Neuronal stem cell (in vitro differentiated cells): ENCODE results near the gene TPM2.

Experiments
- DNase-seq: peaks from one replicate; pipeline ENCODE4 v3.0.0-alpha.2; 2013; ENCODE audit warnings: low spot score
- H2AFZ ChIP-seq: one replicate; pipeline ENCODE4 v1.6.1; 2013; ENCODE audit warnings: mild to moderate bottlenecking, low read length, inconsistent platforms
- H2AK5ac ChIP-seq: 2 replicates; pipeline ENCODE4 v1.6.1; 2013; ENCODE audit warnings: low read depth, mild to moderate bottlenecking, inconsistent platforms, low read length, moderate library complexity, mixed read lengths
- H2BK120ac ChIP-seq: 2 replicates; pipeline ENCODE4 v1.6.1; 2013; ENCODE audit warnings: low read depth, mild to moderate bottlenecking, inconsistent platforms, low read length, moderate library complexity, mixed read lengths
- H2BK12ac ChIP-seq: one replicate; pipeline ENCODE4 v1.6.1; 2013; ENCODE audit warnings: low read length, inconsistent platforms
- H2BK15ac ChIP-seq: 2 replicates; pipeline ENCODE4 v1.6.1; 2013; ENCODE audit warnings: mild to moderate bottlenecking, low read length, inconsistent platforms, mixed read lengths
- H2BK5ac ChIP-seq: one replicate; pipeline ENCODE4 v1.6.1; 2013; ENCODE audit warnings: inconsistent platforms, mild to moderate bottlenecking, low read length, moderate library complexity
- H3K14ac ChIP-seq: one replicate; pipeline ENCODE4 v1.6.1; 2013; ENCODE audit warnings: low read length, inconsistent platforms
- H3K18ac ChIP-seq: 2 replicates; pipeline ENCODE4 v1.6.1; 2013; ENCODE audit warnings: low read length, inconsistent platforms
- H3K23ac ChIP-seq: 2 replicates; pipeline ENCODE4 v1.6.1; 2013; ENCODE audit warnings: low read depth, mild to moderate bottlenecking, mixed read lengths, low read length, inconsistent platforms; ENCODE audit not compliant: poor library complexity
- H3K27ac ChIP-seq: replicated peaks from 3 replicates; pipeline ENCODE4 v1.5.1; 2013; ENCODE audit warnings: low read length, inconsistent platforms
- H3K27me3 ChIP-seq, 3 experiments: 2 replicates each; pipeline ENCODE4 v1.6.1; 2013; ENCODE audit warnings: low read length in 3 of 3, mild to moderate bottlenecking in 2 of 3, inconsistent platforms in 1 of 3, low read depth in 1 of 3, mixed read lengths in 1 of 3, moderate library complexity in 1 of 3; ENCODE audit not compliant: control insufficient read depth in 3 of 3, insufficient read depth in 3 of 3
- H3K36me3 ChIP-seq, 2 donors: replicated peaks in 1 of 2; 2 replicates each; pipeline ENCODE4 v1.6.1; 2013; ENCODE audit warnings: low read length in 2 of 2; ENCODE audit not compliant: control insufficient read depth in 2 of 2, insufficient read depth in 2 of 2
- H3K4ac ChIP-seq: 2 replicates; pipeline ENCODE4 v1.6.1; 2013; ENCODE audit warnings: inconsistent platforms, mild to moderate bottlenecking, low read length, moderate library complexity
- H3K4me1 ChIP-seq, 2 donors: 1 replicate in 1 of 2; 2 replicates in 1 of 2; pipeline ENCODE4 v1.6.1; 2013; ENCODE audit warnings: low read length in 2 of 2, low read depth in 1 of 2; ENCODE audit not compliant: control insufficient read depth in 2 of 2, insufficient read depth in 1 of 2
- H3K4me2 ChIP-seq: one replicate; pipeline ENCODE4 v1.6.1; 2013; ENCODE audit warnings: mild to moderate bottlenecking, low read length, inconsistent platforms; ENCODE audit not compliant: insufficient read depth, poor library complexity, severe bottlenecking
- H3K4me3 ChIP-seq, 2 donors: 2 replicates each; pipeline ENCODE4 v1.5.1; 2013; ENCODE audit warnings: low read length in 2 of 2, mild to moderate bottlenecking in 2 of 2, inconsistent platforms in 1 of 2, moderate library complexity in 1 of 2
- H3K79me1 ChIP-seq: one replicate; pipeline ENCODE4 v1.6.1; 2013; ENCODE audit warnings: low read depth, mild to moderate bottlenecking, inconsistent platforms, low read length, moderate library complexity
- H3K9ac ChIP-seq: one replicate; pipeline ENCODE4 v1.6.1; 2013; ENCODE audit warnings: mild to moderate bottlenecking, low read depth, low read length, inconsistent platforms; ENCODE audit not compliant: poor library complexity
- H3K9me3 ChIP-seq, 2 donors: replicated peaks in 1 of 2; 2 replicates each; pipeline versions ENCODE3 to v1.6.1; 2013; ENCODE audit warnings: low read length in 2 of 2, mild to moderate bottlenecking in 2 of 2, inconsistent platforms in 1 of 2, low read depth in 1 of 2, mixed read lengths in 1 of 2, moderate library complexity in 1 of 2; ENCODE audit not compliant: control insufficient read depth in 2 of 2, insufficient read depth in 1 of 2
- H4K8ac ChIP-seq: one replicate; pipeline ENCODE4 v1.6.1; 2013; ENCODE audit warnings: low read depth, mild to moderate bottlenecking, inconsistent platforms, low read length, moderate library complexity
- H4K91ac ChIP-seq: one replicate; pipeline ENCODE4 v1.6.1; 2013; ENCODE audit warnings: low read length, low read depth, mild to moderate bottlenecking, inconsistent platforms; ENCODE audit not compliant: poor library complexity
- WGBS, 2 donors: extraction: QIAGEN DNeasy Blood & Tissue Kit; methylation state at CpG; one replicate each; pipeline ENCODE4 v1.1.7; 2013; ENCODE audit warnings: missing lambda C conversion rate in 2 of 2, mixed read lengths in 1 of 2; ENCODE audit not compliant: insufficient read length in 2 of 2, insufficient replicate concordance in 1 of 2; ENCODE audit errors: extremely low coverage in 2 of 2; 5-methylcytosine and 5-hydroxymethylcytosine counted together

TPM2 gene

DNA sequence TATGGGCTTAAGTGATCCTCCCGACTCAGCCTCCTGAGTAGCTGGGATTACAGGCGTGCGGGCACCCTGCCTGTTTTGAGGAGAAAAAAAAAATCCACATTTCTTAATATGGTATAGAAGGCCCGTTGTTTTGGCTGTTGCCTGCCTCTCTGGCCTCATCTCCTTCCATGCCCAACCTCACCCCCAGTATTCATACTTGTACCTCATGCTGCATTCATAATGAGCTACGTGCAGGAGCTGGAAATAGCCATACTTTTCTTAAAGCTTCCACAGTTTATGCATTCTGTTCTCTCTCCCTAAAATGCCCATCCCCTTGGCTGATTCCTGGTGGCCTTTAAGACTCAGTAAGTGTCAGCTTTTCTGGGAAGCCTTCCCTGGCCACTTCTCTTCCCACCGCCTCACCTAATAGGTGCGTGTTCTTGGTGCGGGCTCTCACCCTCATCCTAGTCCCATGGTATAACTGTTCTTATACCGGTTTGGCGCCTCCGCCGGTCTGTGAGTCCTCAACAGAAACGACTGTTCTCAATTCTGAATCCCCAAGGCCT is 2.1 kb upstream of the TPM2 start:
- DNase-seq: no peak
- Histone ChIP-seq H3K14ac (no peak overlapping the region), H2BK15ac (no peak overlapping the region), H2AK5ac (no peak overlapping the region), H3K79me1 (peaks cover 6% of the 10 kb centered on the region), H4K8ac (no peak overlapping the region), H4K91ac (no peak overlapping the region), H3K4me3 (no peak overlapping the region), H3K4me1 (peaks cover 12 to 19% of the 10 kb centered on the region in 2 donors), H2AFZ (peak overlapping the region; percentile 30), H3K36me3 (peaks cover 3 to 13% of the 10 kb centered on the region in 2 donors), H3K18ac (no peak overlapping the region), H3K9me3 (no peaks in the 10 kb centered on the region), H2BK12ac (no peak overlapping the region), H2BK120ac (no peak overlapping the region), H3K4ac (no peak overlapping the region), H2BK5ac (no peak overlapping the region), H3K23ac (no peak overlapping the region), H3K9ac (no peak overlapping the region), H3K27ac (peak overlapping the region; percentile 16), H3K27me3 (no peaks in the 10 kb centered on the region), H3K4me2 (no peak overlapping the region)
- WGBS, 2 donors: no CpG with 5 or more reads among the region's 13 CpGs

- Histone ChIP-seq H4K91ac (no peak overlapping the region), H2BK12ac (no peak overlapping the region), H3K4me3 (peak overlapping the region; percentile 51 to 86), H3K9me3 (no peaks in the 10 kb centered on the region), H2BK15ac (peak overlapping the region; percentile 62), H3K9ac (peak overlapping the region; percentile 95), H2AFZ (peak overlapping the region; percentile 99), H3K27me3 (no peaks in the 10 kb centered on the region), H3K14ac (no peak overlapping the region), H3K23ac (peak overlapping the region; percentile 81), H3K18ac (peak overlapping the region; percentile 99), H3K4me1 (peaks cover 12 to 19% of the 10 kb centered on the region in 2 donors), H2BK120ac (no peak overlapping the region), H2AK5ac (peak overlapping the region; percentile 14), H3K4ac (no peak overlapping the region), H3K36me3 (peaks cover 3 to 8% of the 10 kb centered on the region in 2 donors), H3K4me2 (peak overlapping the region; percentile 88), H3K79me1 (peaks cover 6% of the 10 kb centered on the region), H3K27ac (peak overlapping the region; percentile 57), H2BK5ac (no peak overlapping the region), H4K8ac (peak overlapping the region; percentile 74)
- WGBS, 2 donors: no CpG with 5 or more reads among the region's 10 CpGs
- DNase-seq: no peak
Observed at GRCh38 chr9:35691334-35691650, 1.6 kb upstream of the TPM2 start.

- DNase-seq: peak; percentile 30
- H3K9ac ChIP-seq: peak overlapping the region; percentile 95
- H3K4me2 ChIP-seq: peak overlapping the region; percentile 88
- H2BK12ac ChIP-seq: no peak overlapping the region
- peaks cover 6% of the 10 kb centered on the region for H3K79me1 ChIP-seq
- H3K27me3 ChIP-seq: no peaks in the 10 kb centered on the region
- no peak overlapping the region for H3K4ac ChIP-seq
- no peaks in the 10 kb centered on the region for H3K9me3 ChIP-seq
- peak overlapping the region; percentile 99 for H2AFZ ChIP-seq
- WGBS, 2 donors: no CpG with 5 or more reads among the region's 61 CpGs
- H2BK5ac ChIP-seq: peak overlapping the region; percentile 48
- H3K36me3 ChIP-seq: peaks cover 3% of the 10 kb centered on the region in 2 donors
- H3K23ac ChIP-seq: peak overlapping the region; percentile 81
- peak overlapping the region; percentile 59 for H3K27ac ChIP-seq
- H4K8ac ChIP-seq: peak overlapping the region; percentile 74
- H3K18ac ChIP-seq: peak overlapping the region; percentile 99
- peaks cover 12 to 21% of the 10 kb centered on the region in 2 donors for H3K4me1 ChIP-seq
- H2AK5ac ChIP-seq: peak overlapping the region; percentile 56
- H3K4me3 ChIP-seq: peak overlapping the region; percentile 51 to 86
- H2BK15ac ChIP-seq: peak overlapping the region; percentile 62
- peak overlapping the region; percentile 43 for H4K91ac ChIP-seq
- peak overlapping the region; percentile 96 for H2BK120ac ChIP-seq
- H3K14ac ChIP-seq: peak overlapping the region; percentile 47
Observed at GRCh38 chr9:35690614-35691333, 1.0 kb upstream of the TPM2 start.

DNA sequence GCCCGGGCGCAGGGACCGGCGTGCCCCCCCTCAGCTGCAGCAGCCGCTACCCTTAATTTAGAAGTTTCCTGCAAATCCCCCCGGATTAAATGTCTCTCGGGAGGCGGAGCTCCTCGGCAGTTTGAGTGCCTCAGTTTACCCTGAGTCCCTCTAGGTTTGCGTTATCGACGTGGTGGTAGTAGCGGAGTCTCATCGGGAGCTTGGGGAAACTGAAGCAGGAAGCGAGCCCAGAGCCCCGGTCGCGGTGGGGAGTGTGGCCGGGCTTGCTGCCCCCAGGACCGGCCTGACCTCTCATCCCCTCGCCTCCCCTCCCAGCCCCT is 529 bp upstream of the TPM2 start:
- Histone ChIP-seq H3K27ac (peak overlapping the region; percentile 59), H3K9ac (peak overlapping the region; percentile 72), H4K91ac (no peak overlapping the region), H3K27me3 (no peaks in the 10 kb centered on the region), H3K18ac (peak overlapping the region; percentile 99), H3K36me3 (peaks cover 2 to 5% of the 10 kb centered on the region in 2 donors), H2AK5ac (peak overlapping the region; percentile 76), H2BK15ac (no peak overlapping the region), H4K8ac (no peak overlapping the region), H2AFZ (peak overlapping the region; percentile 99), H3K4me1 (peaks cover 12 to 21% of the 10 kb centered on the region in 2 donors), H2BK120ac (no peak overlapping the region), H2BK5ac (peak overlapping the region; percentile 91), H3K23ac (peak overlapping the region; percentile 81), H3K4me2 (peak overlapping the region; percentile 88), H3K4me3 (peak overlapping the region; percentile 51 to 86), H3K9me3 (no peaks in the 10 kb centered on the region), H3K4ac (no peak overlapping the region), H3K14ac (no peak overlapping the region), H2BK12ac (no peak overlapping the region), H3K79me1 (peaks cover 6% of the 10 kb centered on the region)
- peak; percentile 47 for DNase-seq
- WGBS, 2 donors: no CpG with 5 or more reads among the region's 21 CpGs
